HEK293T (cell line): ENCODE measurements around the gene LNX1.

Source experiments
- CTCF ChIA-PET: fragments of 350-600 bp; formaldehyde crosslinking; extraction: SDS; loops from one replicate; lab custom pipeline; 2021; ENCODE audit warnings: antibody characterized with exemption, inconsistent platforms; lab: Yijun Ruan, JAX
- POLR2A ChIA-PET: fragments of 350-600 bp; formaldehyde crosslinking; extraction: SDS; loops from one replicate; lab custom pipeline; 2020; ENCODE audit warnings: antibody characterized with exemption, inconsistent platforms; lab: Yijun Ruan, JAX
- DNase-seq: peaks from one replicate; pipeline ENCODE4 v3.0.0; 2012; ENCODE audit warnings: mixed read lengths; ENCODE audit errors: extremely low spot score
- ARNT ChIP-seq: fragments of 450-650 bp; IDR thresholded peaks from 2 replicates; pipeline ENCODE4 v1.6.1; 2017; ENCODE audit warnings: mild to moderate bottlenecking
- BHLHE40 ChIP-seq: fragments of 450-650 bp; IDR thresholded peaks from 2 replicates; pipeline ENCODE4 v1.6.1; 2016; ENCODE audit warnings: mild to moderate bottlenecking, moderate library complexity, borderline replicate concordance
- CTBP1 ChIP-seq: fragments of 450-650 bp; IDR thresholded peaks from 2 replicates; pipeline ENCODE4 v1.6.1; 2016; ENCODE audit warnings: borderline replicate concordance
- ELF4 ChIP-seq: fragments of 450-650 bp; IDR thresholded peaks from 2 replicates; pipeline ENCODE4 v1.6.1; 2017; ENCODE audit warnings: antibody characterized with exemption
- FOXA1 ChIP-seq: fragments of 450-650 bp; IDR thresholded peaks from 2 replicates; pipeline ENCODE4 v1.6.1; 2016; ENCODE audit warnings: mild to moderate bottlenecking
- FOXK2 ChIP-seq: fragments of 450-650 bp; IDR thresholded peaks from 2 replicates; pipeline ENCODE4 v1.6.1; 2016; ENCODE audit warnings: mild to moderate bottlenecking
- FOXM1 ChIP-seq: fragments of 450-650 bp; IDR thresholded peaks from 2 replicates; pipeline ENCODE4 v1.6.1; 2017; ENCODE audit warnings: mild to moderate bottlenecking, borderline replicate concordance
- HDGF ChIP-seq: fragments of 450-650 bp; IDR thresholded peaks from 2 replicates; pipeline ENCODE4 v1.6.1; 2017; ENCODE audit warnings: antibody characterized with exemption, borderline replicate concordance
- L3MBTL2 ChIP-seq: fragments of 450-650 bp; conservative IDR thresholded peaks from 2 replicates; pipeline ENCODE4 v1.6.1; 2016; ENCODE audit warnings: mild to moderate bottlenecking
- LEF1 ChIP-seq: fragments of 450-650 bp; IDR thresholded peaks from 2 replicates; pipeline ENCODE4 v1.6.1; 2017; ENCODE audit warnings: mild to moderate bottlenecking, borderline replicate concordance
- NFRKB ChIP-seq: fragments of 450-650 bp; IDR thresholded peaks from 2 replicates; pipeline ENCODE4 v1.6.1; 2016; ENCODE audit warnings: mild to moderate bottlenecking, moderate library complexity
- SP1 ChIP-seq: fragments of 450-650 bp; IDR thresholded peaks from 2 replicates; pipeline ENCODE4 v1.6.1; 2017
- SUZ12 ChIP-seq: fragments of 450-650 bp; IDR thresholded peaks from 2 replicates; pipeline ENCODE4 v1.6.1; 2016; ENCODE audit warnings: mild to moderate bottlenecking
- TARDBP ChIP-seq: fragments of 450-650 bp; IDR thresholded peaks from 2 replicates; pipeline ENCODE4 v1.6.1; 2016
- ZNF384 ChIP-seq: fragments of 450-650 bp; IDR thresholded peaks from 2 replicates; pipeline ENCODE4 v1.6.1; 2016
- TF ChIP-seq, protein P1 (sequence below): fragments of 450-650 bp; IDR thresholded peaks from 2 replicates; pipeline ENCODE4 v1.6.1; 2016

The LNX1 gene

DNA sequence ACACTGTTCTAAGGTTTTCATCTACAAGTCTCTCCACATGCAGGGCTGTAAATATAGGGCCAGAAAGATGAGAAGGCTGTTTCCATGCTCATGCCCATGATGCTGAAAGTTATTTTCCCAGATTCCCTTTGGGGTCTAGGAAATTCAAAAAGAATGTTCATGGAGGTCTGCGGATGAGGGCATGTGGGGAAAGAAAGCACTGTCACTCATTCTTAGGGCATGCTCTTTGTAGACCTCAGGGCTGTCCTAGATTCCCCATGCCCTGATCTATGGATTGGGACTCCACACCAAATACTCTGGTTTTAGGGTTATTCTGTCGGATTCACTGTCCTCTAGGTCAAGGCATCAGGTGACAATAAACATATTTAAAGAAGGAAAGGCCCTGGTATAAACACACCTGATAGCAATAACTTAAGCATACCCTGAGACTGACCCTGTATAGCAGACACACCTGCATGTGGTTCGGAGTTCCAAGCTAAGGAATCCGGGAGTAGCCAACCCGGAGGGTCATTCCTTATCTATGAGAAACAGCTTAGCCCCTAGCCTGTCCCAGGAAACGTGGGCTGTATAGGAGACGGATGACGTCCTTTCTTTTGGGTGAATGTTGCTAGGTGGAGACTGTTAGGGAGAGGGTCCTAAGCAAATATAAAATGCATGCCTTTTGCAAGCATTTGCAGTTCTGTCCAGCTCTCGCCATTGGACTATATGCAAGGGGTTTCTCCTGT, 37.6 kb downstream of the LNX1 start:
- no peak for DNase-seq
- CTCF ChIA-PET = no interaction called here
- TF ChIP-seq ELF4 (no peak), CTBP1 (no peak), ARNT (no peak), ZNF384 (no peak), FOXK2 (no peak), SP1 (no peak), SUZ12 (no peak)
- TF ChIP-seq, protein P1, sequence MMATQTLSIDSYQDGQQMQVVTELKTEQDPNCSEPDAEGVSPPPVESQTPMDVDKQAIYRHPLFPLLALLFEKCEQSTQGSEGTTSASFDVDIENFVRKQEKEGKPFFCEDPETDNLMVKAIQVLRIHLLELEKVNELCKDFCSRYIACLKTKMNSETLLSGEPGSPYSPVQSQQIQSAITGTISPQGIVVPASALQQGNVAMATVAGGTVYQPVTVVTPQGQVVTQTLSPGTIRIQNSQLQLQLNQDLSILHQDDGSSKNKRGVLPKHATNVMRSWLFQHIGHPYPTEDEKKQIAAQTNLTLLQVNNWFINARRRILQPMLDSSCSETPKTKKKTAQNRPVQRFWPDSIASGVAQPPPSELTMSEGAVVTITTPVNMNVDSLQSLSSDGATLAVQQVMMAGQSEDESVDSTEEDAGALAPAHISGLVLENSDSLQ = no peak
- POLR2A ChIA-PET = no interaction called here

DNA sequence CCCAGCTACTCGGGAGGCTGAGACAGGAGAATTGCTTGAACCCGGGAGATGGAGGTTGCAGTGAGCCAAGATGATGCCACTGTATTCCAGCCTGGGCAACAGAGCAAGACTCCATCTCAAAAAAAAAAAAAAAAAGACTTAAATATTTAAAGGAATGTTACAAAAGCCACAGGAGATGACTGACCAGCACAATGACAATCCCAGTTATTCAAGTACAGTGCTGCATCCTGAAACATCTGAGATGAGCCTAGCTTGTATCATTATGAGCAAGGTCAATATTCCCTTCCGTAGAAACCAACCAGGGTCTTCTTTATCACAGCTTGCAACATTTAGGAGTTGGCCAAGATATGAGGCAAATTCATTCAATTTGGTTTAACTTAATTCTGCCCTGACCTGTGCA, 38.6 kb downstream of the LNX1 start:
- TF ChIP-seq NFRKB = no peak
- ChIA-PET POLR2A (no interaction called here), CTCF (no interaction called here)
- no peak for DNase-seq

DNA sequence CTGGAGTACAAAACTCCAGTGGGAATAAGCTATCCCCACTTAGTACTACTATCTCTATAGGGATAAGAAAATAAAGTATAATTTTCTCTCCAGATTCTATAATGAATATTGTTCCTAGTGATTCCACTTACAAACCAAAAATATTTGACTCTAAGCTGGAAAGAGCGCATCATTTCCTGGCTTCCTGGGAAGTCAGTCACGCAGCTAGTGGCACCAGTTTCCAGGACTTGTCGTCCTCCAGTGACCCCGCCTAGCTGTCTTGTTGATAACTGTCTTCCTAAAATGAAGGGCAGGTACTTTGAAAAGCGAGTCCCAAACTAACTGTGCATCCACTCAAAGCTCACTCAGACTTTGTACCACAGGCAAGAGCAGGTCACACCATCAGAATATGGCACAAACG, 39.3 kb downstream of the LNX1 start:
- no peak for DNase-seq
- CTCF ChIA-PET = no interaction called here
- TF ChIP-seq ZNF384 = no peak
- TF ChIP-seq ARNT = no peak
- no peak for TF ChIP-seq CTBP1
- no peak for TF ChIP-seq BHLHE40
- TF ChIP-seq TARDBP = no peak
- no peak for TF ChIP-seq HDGF
- no peak for TF ChIP-seq FOXA1
- TF ChIP-seq SUZ12 = no peak
- TF ChIP-seq, protein P1 = no peak
- POLR2A ChIA-PET = no interaction called here

DNA sequence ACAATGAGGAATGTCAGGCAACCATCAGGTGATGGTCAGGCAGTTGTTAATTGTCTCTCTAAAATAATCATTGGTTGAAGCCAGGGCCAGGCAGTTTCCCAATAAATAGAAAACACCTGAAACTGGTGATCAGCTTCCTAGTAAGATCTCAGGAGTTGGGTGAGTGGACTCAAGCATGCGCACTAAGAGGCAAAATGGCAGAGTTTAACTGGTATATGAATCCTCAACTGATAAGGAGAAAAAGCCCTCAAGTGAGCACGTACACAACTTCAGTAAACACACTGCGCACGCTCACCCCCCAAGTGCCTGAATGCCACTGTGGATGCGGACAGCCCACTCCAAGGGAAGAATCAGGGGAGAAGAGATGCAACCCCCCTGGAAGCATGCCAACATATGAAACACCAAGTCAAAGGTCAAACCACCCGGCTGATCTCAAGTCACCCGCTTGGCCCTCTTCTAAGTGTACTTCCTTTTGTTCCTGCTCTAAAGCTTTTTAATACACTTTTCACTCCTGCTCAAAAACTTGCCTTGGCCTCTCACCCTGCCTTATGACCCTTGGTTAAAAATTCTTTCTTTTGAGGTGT, 39.9 kb downstream of the LNX1 start:
- CTCF ChIA-PET = no interaction called here
- TF ChIP-seq HDGF (no peak), ELF4 (no peak), BHLHE40 (no peak), FOXA1 (no peak), FOXM1 (no peak), NFRKB (no peak), CTBP1 (no peak), L3MBTL2 (no peak), FOXK2 (no peak), ARNT (no peak), TARDBP (no peak), ZNF384 (no peak)
- no peak for DNase-seq
- POLR2A ChIA-PET = no interaction called here

DNA sequence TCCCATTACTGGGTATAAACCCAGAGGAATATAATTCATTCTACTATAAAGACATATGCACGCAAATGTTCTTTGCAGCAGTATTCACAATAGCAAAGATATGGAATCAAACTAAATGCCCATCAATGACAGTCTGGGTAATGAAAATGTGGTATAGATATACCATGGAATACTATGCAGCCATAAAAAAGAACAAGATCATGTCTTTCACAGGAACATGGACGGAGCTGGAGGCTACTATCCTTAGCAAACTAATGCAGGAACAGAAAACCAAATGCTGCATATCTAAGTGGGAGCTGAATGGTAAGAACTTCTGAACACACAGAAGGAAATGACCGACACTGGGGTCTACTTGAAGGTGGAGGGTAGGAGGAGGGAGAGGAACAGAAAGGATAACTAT, 42.6 kb downstream of the LNX1 start:
- CTCF ChIA-PET = no interaction called here
- no peak for DNase-seq
- TF ChIP-seq FOXM1 (no peak), SUZ12 (no peak), LEF1 (no peak), FOXK2 (no peak), BHLHE40 (no peak), ZNF384 (no peak), CTBP1 (no peak), NFRKB (no peak), FOXA1 (no peak), SP1 (no peak), TARDBP (no peak), ELF4 (no peak), ARNT (no peak), L3MBTL2 (no peak), HDGF (no peak)
- TF ChIP-seq, protein P1 = no peak
- POLR2A ChIA-PET = no interaction called here

DNA sequence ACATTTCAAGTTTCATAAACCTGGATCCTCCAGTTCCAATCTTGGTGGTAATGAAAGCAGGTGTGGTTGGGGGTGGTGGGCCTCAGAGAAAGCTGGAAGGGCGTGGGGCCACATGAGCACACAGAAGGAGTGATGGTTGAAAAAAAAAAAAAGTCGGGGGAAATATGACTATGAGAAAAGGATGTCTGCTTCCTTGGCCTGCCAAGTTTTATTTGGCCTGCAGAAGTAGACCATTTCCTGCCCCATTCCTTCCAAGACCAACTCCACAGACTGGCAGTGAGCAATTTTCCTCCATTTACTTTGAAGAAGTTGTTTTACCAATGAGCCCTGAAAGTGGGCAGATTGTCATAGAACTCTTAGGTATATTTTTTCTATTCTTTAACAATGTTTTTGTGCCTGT, 43.3 kb downstream of the LNX1 start:
- no peak for DNase-seq
- ChIA-PET CTCF (no interaction called here), POLR2A (no interaction called here)
- no peak for TF ChIP-seq FOXA1
- TF ChIP-seq SP1 = no peak
- TF ChIP-seq NFRKB = no peak
- TF ChIP-seq ARNT = no peak
- TF ChIP-seq, protein P1 = no peak
